GM13976 (cell line): ENCODE data around the gene CDC34.

Source experiments
- DNase-seq: peaks from one replicate; pipeline ENCODE4 v3.0.0; 2012; ENCODE audit warnings: low spot score
- in situ Hi-C: fragments of 300-500 bp; cut with MboI; formaldehyde crosslinking; loops from one replicate; pipeline ENCODE4 v1.12.0; 2022; ENCODE audit warnings: low sequenced_read_pairs, mixed read lengths, inconsistent platforms; ENCODE audit not compliant: unreplicated experiment
- TF ChIP-seq, protein P1 (sequence below): IDR thresholded peaks from 2 replicates; pipeline ENCODE4 v1.5.1; 2012; ENCODE audit warnings: borderline replicate concordance, mild to moderate bottlenecking; ENCODE audit not compliant: insufficient read depth; ENCODE audit errors: extremely low read depth, missing control alignments, control extremely low read depth

Gene CDC34

GRCh38 chr19:497491-497868, 34.1 kb upstream of the CDC34 start:
- in situ Hi-C loops = no loop called here
- TF ChIP-seq, protein P1, sequence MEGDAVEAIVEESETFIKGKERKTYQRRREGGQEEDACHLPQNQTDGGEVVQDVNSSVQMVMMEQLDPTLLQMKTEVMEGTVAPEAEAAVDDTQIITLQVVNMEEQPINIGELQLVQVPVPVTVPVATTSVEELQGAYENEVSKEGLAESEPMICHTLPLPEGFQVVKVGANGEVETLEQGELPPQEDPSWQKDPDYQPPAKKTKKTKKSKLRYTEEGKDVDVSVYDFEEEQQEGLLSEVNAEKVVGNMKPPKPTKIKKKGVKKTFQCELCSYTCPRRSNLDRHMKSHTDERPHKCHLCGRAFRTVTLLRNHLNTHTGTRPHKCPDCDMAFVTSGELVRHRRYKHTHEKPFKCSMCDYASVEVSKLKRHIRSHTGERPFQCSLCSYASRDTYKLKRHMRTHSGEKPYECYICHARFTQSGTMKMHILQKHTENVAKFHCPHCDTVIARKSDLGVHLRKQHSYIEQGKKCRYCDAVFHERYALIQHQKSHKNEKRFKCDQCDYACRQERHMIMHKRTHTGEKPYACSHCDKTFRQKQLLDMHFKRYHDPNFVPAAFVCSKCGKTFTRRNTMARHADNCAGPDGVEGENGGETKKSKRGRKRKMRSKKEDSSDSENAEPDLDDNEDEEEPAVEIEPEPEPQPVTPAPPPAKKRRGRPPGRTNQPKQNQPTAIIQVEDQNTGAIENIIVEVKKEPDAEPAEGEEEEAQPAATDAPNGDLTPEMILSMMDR = no peak
- no peak for DNase-seq

- in situ Hi-C loops = no loop called here
- no peak for DNase-seq
- TF ChIP-seq, protein P1 = no peak
These were observed 33.6 kb upstream of the CDC34 start for GRCh38 chr19:497869-498510.

GRCh38 chr19:498511-498891, 33.1 kb upstream of the CDC34 start:
- TF ChIP-seq, protein P1 = no peak
- in situ Hi-C loops = no loop called here
- DNase-seq = no peak

DNA sequence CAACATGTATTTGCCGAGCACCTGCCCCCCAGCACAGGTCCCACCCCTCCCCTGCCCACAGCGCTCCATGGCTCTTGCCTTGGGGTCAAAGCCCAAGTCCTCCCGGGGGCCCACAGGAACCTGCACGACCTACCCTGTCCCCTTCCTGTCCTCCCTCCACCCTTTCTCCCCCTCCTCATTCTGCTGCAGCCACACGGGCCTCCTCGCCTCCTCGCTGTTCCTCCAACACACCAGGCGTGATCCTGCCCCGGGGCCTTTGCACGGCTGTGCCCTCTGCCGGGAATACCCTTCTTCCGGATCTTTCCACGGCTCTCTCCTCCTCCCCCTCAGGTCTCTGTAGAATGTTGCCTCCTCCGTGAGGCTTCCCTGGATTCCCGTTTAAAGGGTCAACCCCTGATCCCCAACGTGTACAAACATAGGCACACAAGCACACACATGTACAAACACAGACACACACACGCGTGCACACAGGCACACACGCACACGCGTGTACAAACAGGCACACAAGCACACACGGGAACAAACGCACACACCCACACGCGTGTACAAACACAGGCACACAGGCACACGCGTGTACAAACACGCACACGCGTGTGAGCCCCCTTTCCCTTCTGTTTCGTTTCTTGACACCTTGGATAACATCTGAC, 32.5 kb upstream of the CDC34 start:
- in situ Hi-C loops = no loop called here
- DNase-seq = no peak
- TF ChIP-seq, protein P1 = no peak

DNA sequence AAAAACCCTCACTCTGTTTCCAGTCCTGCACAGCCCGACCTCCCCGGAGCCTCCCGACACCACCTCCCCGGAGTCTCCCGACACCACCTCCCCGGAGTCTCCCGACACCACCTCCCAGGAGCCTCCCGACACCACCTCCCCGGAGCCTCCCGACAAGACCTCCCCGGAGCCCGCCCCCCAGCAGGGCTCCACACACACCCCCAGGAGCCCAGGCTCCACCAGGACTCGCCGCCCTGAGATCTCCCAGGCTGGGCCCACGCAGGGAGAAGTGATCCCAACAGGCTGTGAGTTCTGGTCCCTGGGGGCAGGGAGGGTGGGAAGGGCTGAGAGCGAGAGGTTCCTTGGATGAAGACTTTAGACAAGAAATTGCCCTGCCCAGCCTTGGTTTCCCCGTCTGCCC, 29.9 kb upstream of the CDC34 start:
- DNase-seq = no peak
- in situ Hi-C loops = no loop called here
- TF ChIP-seq, protein P1 = no peak

GRCh38 chr19:504616-505015, 26.9 kb upstream of the CDC34 start:
- DNase-seq = no peak
- TF ChIP-seq, protein P1 = no peak
- in situ Hi-C loops = no loop called here
